ENCODE data around the gene RAB10.
"Not testable (repeated sequence)": the region's sequence is repeated elsewhere in the genome, so short reads cannot be mapped to it uniquely, and the experiment has no call there.

RAB10 gene

DNA sequence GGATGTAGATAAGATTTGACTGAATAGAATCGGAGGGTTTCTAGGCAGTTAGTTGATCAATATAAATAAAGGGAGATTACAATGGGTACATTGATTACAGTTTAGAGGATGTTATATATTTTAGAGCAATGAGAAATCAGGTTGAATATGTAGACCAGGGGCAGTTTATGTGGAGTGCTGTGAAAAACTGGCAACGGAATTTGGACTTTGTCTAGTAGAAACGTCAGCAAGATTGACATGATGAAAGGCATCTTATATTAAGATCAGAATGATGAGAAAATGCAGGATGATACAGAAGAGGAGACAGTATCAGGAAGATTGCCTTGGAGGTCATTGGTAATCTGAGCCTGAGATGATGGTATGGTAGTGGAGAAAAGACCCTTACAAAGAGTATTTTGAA lies 39.9 kb downstream of the RAB10 start:
- no peak for FAIRE-seq
- TF ChIP-seq CTCF (IDR thresholded peaks at IDR 0.05; ENCODE audit: insufficient read depth, missing control alignments), result no peak

GRCh38 chr2:26074676-26075075 lies 40.8 kb downstream of the RAB10 start:
- FAIRE-seq, result no peak
- no peak for TF ChIP-seq CTCF (IDR thresholded peaks at IDR 0.05; ENCODE audit: insufficient read depth, missing control alignments)
- DNase-seq (ENCODE audit: insufficient read length, low spot score), result no peak

More for the DNA sequence above, 39.9 kb downstream of the RAB10 start:
- no peak for DNase-seq (ENCODE audit: insufficient read length, low spot score)

GRCh38 chr2:26075173-26075572 lies 41.3 kb downstream of the RAB10 start:
- FAIRE-seq (no peak), DNase-seq (ENCODE audit: insufficient read length, low spot score) (no peak)
- TF ChIP-seq CTCF (IDR thresholded peaks at IDR 0.05; ENCODE audit: insufficient read depth, missing control alignments), result no peak

GRCh38 chr2:26076001-26076587 lies 42.2 kb downstream of the RAB10 start:
- FAIRE-seq, result no peak
- TF ChIP-seq CTCF (IDR thresholded peaks at IDR 0.05; ENCODE audit: insufficient read depth, missing control alignments), result no peak
- no peak for DNase-seq (ENCODE audit: insufficient read length, low spot score)

- FAIRE-seq (no peak), DNase-seq (ENCODE audit: insufficient read length, low spot score) (no peak)
- no peak for TF ChIP-seq CTCF (IDR thresholded peaks at IDR 0.05; ENCODE audit: insufficient read depth, missing control alignments)
Observed at GRCh38 chr2:26077291-26077690, 43.4 kb downstream of the RAB10 start.

- no peak for FAIRE-seq
- DNase-seq (ENCODE audit: insufficient read length, low spot score), result no peak
- TF ChIP-seq CTCF (IDR thresholded peaks at IDR 0.05; ENCODE audit: insufficient read depth, missing control alignments), result no peak
Observed at GRCh38 chr2:26078939-26079338, 45.1 kb downstream of the RAB10 start.

GRCh38 chr2:26080356-26080755 lies 46.5 kb downstream of the RAB10 start:
- FAIRE-seq (no peak), DNase-seq (ENCODE audit: insufficient read length, low spot score) (no peak)
- no peak for TF ChIP-seq CTCF (IDR thresholded peaks at IDR 0.05; ENCODE audit: insufficient read depth, missing control alignments)

GRCh38 chr2:26080925-26081324 lies 47.0 kb downstream of the RAB10 start:
- not testable (repeated sequence) for DNase-seq (ENCODE audit: insufficient read length, low spot score); FAIRE-seq
